ENCODE results near the gene DCDC1.

GRCh38 chr11:31303644-31304180 is 65.8 kb downstream of the DCDC1 start:
- TF ChIP-seq POLR2AphosphoS5 (IDR thresholded peaks at IDR 0.05) (no peak), POLR2A (IDR thresholded peaks at IDR 0.05; ENCODE audit: low read depth) (no peak), CTCF (IDR thresholded peaks at IDR 0.05) (no peak), EP300 (IDR thresholded peaks at IDR 0.05) (no peak)

All from esophagus muscularis mucosa (tissue), 4 donors.